H9 (cell line): ENCODE data around the gene BCKDHB. TPM values are rescaled to one million over a fixed set of nuclear protein-coding genes. Genes with fewer than 3 reads are reported as not detected.

Experiments used
- DNase-seq: peaks from one replicate; pipeline ENCODE4 v3.0.0-alpha.2; 2017
- H2AFZ ChIP-seq: one replicate; pipeline ENCODE4 v1.6.1; 2013; ENCODE audit warnings: mild to moderate bottlenecking, low read length, control low read depth, moderate library complexity
- H2AK5ac ChIP-seq: 2 replicates; pipeline ENCODE4 v1.6.1; 2013; ENCODE audit warnings: low read length, control low read depth, mixed read lengths; ENCODE audit not compliant: insufficient read length
- H2BK120ac ChIP-seq: one replicate; pipeline ENCODE4 v1.6.1; 2013; ENCODE audit warnings: low read depth, mild to moderate bottlenecking, low read length, control low read depth, inconsistent platforms; ENCODE audit not compliant: poor library complexity, severe bottlenecking
- H2BK12ac ChIP-seq: 2 replicates; pipeline ENCODE4 v1.6.1; 2013; ENCODE audit warnings: low read length, control low read depth, mixed read lengths, low read depth; ENCODE audit not compliant: insufficient read length
- H2BK15ac ChIP-seq: 2 replicates; pipeline ENCODE4 v1.6.1; 2013; ENCODE audit warnings: low read depth, low read length, control low read depth
- H2BK20ac ChIP-seq: one replicate; pipeline ENCODE4 v1.6.1; 2013; ENCODE audit warnings: low read depth, mild to moderate bottlenecking, low read length, control low read depth, inconsistent platforms; ENCODE audit not compliant: poor library complexity, severe bottlenecking
- H2BK5ac ChIP-seq: 2 replicates; pipeline ENCODE4 v1.6.1; 2013; ENCODE audit warnings: low read length, control low read depth, mixed read lengths; ENCODE audit not compliant: insufficient read length
- H3K14ac ChIP-seq: 2 replicates; pipeline ENCODE4 v1.6.1; 2013; ENCODE audit warnings: low read length, control low read depth; ENCODE audit not compliant: insufficient read depth
- H3K18ac ChIP-seq: 2 replicates; pipeline ENCODE4 v1.6.1; 2013; ENCODE audit warnings: low read depth, mild to moderate bottlenecking, mixed read lengths, low read length, control low read depth; ENCODE audit not compliant: insufficient read length
- H3K23ac ChIP-seq: 2 replicates; pipeline ENCODE4 v1.6.1; 2013; ENCODE audit warnings: low read length, control low read depth, mixed read lengths, low read depth; ENCODE audit not compliant: insufficient read length
- H3K23me2 ChIP-seq: 2 replicates; pipeline ENCODE4 v1.6.1; 2013; ENCODE audit warnings: low read depth, mild to moderate bottlenecking, mixed read lengths, low read length, control low read depth; ENCODE audit not compliant: insufficient read length, poor library complexity, severe bottlenecking
- H3K27ac ChIP-seq: 2 replicates; pipeline ENCODE4 v1.5.1; 2013; ENCODE audit warnings: low read length, control low read depth, mixed read lengths, low read depth; ENCODE audit not compliant: insufficient read length
- H3K27me3 ChIP-seq: 2 replicates; pipeline ENCODE4 v1.6.1; 2013; ENCODE audit warnings: low read length, control low read depth, inconsistent platforms; ENCODE audit not compliant: insufficient read depth
- H3K4ac ChIP-seq: 2 replicates; pipeline ENCODE4 v1.6.1; 2013; ENCODE audit warnings: low read depth, mild to moderate bottlenecking, control low read depth, inconsistent platforms, low read length, moderate library complexity
- H3K4me1 ChIP-seq: 2 replicates; pipeline ENCODE4 v1.6.1; 2013; ENCODE audit warnings: low read length, control low read depth, inconsistent platforms; ENCODE audit not compliant: insufficient read depth
- H3K4me2 ChIP-seq: 2 replicates; pipeline ENCODE4 v1.6.1; 2013; ENCODE audit warnings: low read length, control low read depth, mixed read lengths; ENCODE audit not compliant: insufficient read length, insufficient read depth
- H3K56ac ChIP-seq: 2 replicates; pipeline ENCODE4 v1.6.1; 2013; ENCODE audit warnings: low read depth, mild to moderate bottlenecking, mixed read lengths, low read length, control low read depth; ENCODE audit not compliant: insufficient read length
- H3K79me1 ChIP-seq: 2 replicates; pipeline ENCODE4 v1.6.1; 2013; ENCODE audit warnings: low read depth, mild to moderate bottlenecking, moderate library complexity, low read length, control low read depth, inconsistent platforms; ENCODE audit not compliant: insufficient read depth, poor library complexity, severe bottlenecking
- H3K79me2 ChIP-seq: 2 replicates; pipeline ENCODE4 v1.6.1; 2013; ENCODE audit warnings: low read length, control low read depth, inconsistent platforms; ENCODE audit not compliant: insufficient read depth
- H3K9ac ChIP-seq: 2 replicates; pipeline ENCODE4 v1.6.1; 2013; ENCODE audit warnings: low read length, control low read depth, mixed read lengths; ENCODE audit not compliant: insufficient read length; ENCODE audit errors: extremely low read depth
- H3K9me3 ChIP-seq: one replicate; pipeline ENCODE4 v1.6.1; 2013; ENCODE audit warnings: low read depth, low read length, inconsistent platforms; ENCODE audit not compliant: control insufficient read depth
- H3T11ph ChIP-seq: one replicate; pipeline ENCODE4 v1.6.1; 2013; ENCODE audit warnings: mild to moderate bottlenecking, low read length, control low read depth, inconsistent platforms
- H4K20me1 ChIP-seq: one replicate; pipeline ENCODE4 v1.6.1; 2013; ENCODE audit not compliant: control insufficient read depth, insufficient read length, insufficient read depth
- H4K5ac ChIP-seq: 2 replicates; pipeline ENCODE4 v1.6.1; 2013; ENCODE audit warnings: low read depth, mild to moderate bottlenecking, mixed read lengths, low read length, control low read depth; ENCODE audit not compliant: insufficient read length
- H4K8ac ChIP-seq: replicated peaks from 2 replicates; pipeline ENCODE4 v1.6.1; 2013; ENCODE audit warnings: low read length, control low read depth, mixed read lengths, low read depth; ENCODE audit not compliant: insufficient read length
- H4K91ac ChIP-seq: 2 replicates; pipeline ENCODE4 v1.6.1; 2013; ENCODE audit warnings: low read depth, mild to moderate bottlenecking, moderate library complexity, mixed read lengths, low read length, control low read depth; ENCODE audit not compliant: insufficient read length
- H3K27ac Mint-ChIP-seq, 3 experiments: 2 replicates in 2 of 3; 3 replicates in 1 of 3; pipeline ENCODE4 v1.8.0; 2020 to 2021; ENCODE audit warnings: mixed read lengths in 3 of 3, mild to moderate bottlenecking in 1 of 3, moderate library complexity in 1 of 3
- H3K27me3 Mint-ChIP-seq: 2 replicates; pipeline ENCODE4 v1.8.0; 2021; ENCODE audit warnings: low read depth, mild to moderate bottlenecking, moderate library complexity, mixed read lengths
- H3K36me3 Mint-ChIP-seq, 3 experiments: 2 replicates in 2 of 3; 3 replicates in 1 of 3; pipeline ENCODE4 v1.8.0; 2020 to 2021; ENCODE audit warnings: low read depth in 3 of 3, mixed read lengths in 3 of 3; ENCODE audit not compliant: insufficient read depth in 1 of 3
- H3K4me1 Mint-ChIP-seq, 2 experiments: 2 replicates each; pipeline ENCODE4 v1.8.0; 2020; ENCODE audit warnings: mixed read lengths in 2 of 2
- H3K4me3 Mint-ChIP-seq, 2 experiments: 2 replicates in 1 of 2; 3 replicates in 1 of 2; pipeline ENCODE4 v1.8.0; 2020 to 2021; ENCODE audit warnings: mild to moderate bottlenecking in 2 of 2, mixed read lengths in 2 of 2, moderate library complexity in 1 of 2
- H3K9me3 Mint-ChIP-seq, 2 experiments: 2 replicates in 1 of 2; 3 replicates in 1 of 2; pipeline ENCODE4 v1.8.0; 2020; ENCODE audit warnings: mild to moderate bottlenecking in 2 of 2, mixed read lengths in 2 of 2, moderate library complexity in 1 of 2
- CTCF ChIP-seq: fragments of 200-600 bp; sonication (generic); conservative IDR thresholded peaks from 3 replicates; pipeline ENCODE4 v1.8.0; 2021; ENCODE audit warnings: antibody characterized with exemption, mild to moderate bottlenecking
- WGBS: extraction: QIAGEN DNeasy Blood & Tissue Kit; methylation state at CpG from one replicate; pipeline ENCODE4 v1.1.7; 2013; ENCODE audit warnings: missing lambda C conversion rate, low lambda C conversion rate, mixed read lengths; ENCODE audit not compliant: insufficient read length; ENCODE audit errors: extremely low coverage; 5-methylcytosine and 5-hydroxymethylcytosine counted together
- total RNA-seq: library from RNA; stranded (reverse); gene quantifications from 2 replicates; pipeline ENCODE4 v1.2.1, GENCODE V29; 2021

BCKDHB gene
- total RNA-seq, 1 experiment from 2014 or later: 26.6 TPM

- Histone ChIP-seq H2AFZ (no peak overlapping the region), H4K91ac (no peak overlapping the region), H3K79me1 (no peaks in the 10 kb centered on the region), H3K79me2 (no peaks in the 10 kb centered on the region), H3K18ac (no peak overlapping the region), H3K4me2 (no peak overlapping the region), H3K56ac (no peak overlapping the region), H2BK15ac (no peak overlapping the region), H2BK20ac (no peak overlapping the region), H4K20me1 (no peaks in the 10 kb centered on the region), H3K9me3 (no peaks in the 10 kb centered on the region), H3K23ac (no peak overlapping the region), H3K9ac (no peak overlapping the region), H2BK120ac (no peak overlapping the region), H2BK12ac (no peak overlapping the region), H3K4me1 (no peaks in the 10 kb centered on the region), H4K8ac (no peak overlapping the region), H2BK5ac (no peak overlapping the region), H3K23me2 (no peaks in the 10 kb centered on the region), H3K4ac (no peak overlapping the region), H4K5ac (no peak overlapping the region), H3K27me3 (no peaks in the 10 kb centered on the region), H3K27ac (no peak overlapping the region), H3T11ph (no peak overlapping the region), H3K14ac (no peak overlapping the region), H2AK5ac (no peak overlapping the region)
- no peak for DNase-seq
- Mint-ChIP-seq H3K27ac (no peak overlapping the region), H3K9me3 (no peaks in the 10 kb centered on the region; a peak in 1 of 5 replicates), H3K27me3 (no peaks in the 10 kb centered on the region), H3K36me3 (peaks cover 7 to 22% (median 13%) of the 10 kb centered on the region in 3 experiments; a peak in 6 of 7 replicates), H3K4me3 (no peak overlapping the region), H3K4me1 (no peaks in the 10 kb centered on the region)
- no CpG with 5 or more reads among the region's 2 CpGs for WGBS
- TF ChIP-seq CTCF: no peak
Measured at GRCh38 chr6:80151635-80152034, 45.2 kb downstream of the BCKDHB start.
